OCI-M2 (cell line): ENCODE measurements around the gene NFKBIE.

Experiments used
- DNase-seq: peaks from one replicate; lab custom pipeline; 2025; ENCODE audit not compliant: unreplicated experiment; lab: John Stamatoyannopoulos, UW

Gene NFKBIE

DNA sequence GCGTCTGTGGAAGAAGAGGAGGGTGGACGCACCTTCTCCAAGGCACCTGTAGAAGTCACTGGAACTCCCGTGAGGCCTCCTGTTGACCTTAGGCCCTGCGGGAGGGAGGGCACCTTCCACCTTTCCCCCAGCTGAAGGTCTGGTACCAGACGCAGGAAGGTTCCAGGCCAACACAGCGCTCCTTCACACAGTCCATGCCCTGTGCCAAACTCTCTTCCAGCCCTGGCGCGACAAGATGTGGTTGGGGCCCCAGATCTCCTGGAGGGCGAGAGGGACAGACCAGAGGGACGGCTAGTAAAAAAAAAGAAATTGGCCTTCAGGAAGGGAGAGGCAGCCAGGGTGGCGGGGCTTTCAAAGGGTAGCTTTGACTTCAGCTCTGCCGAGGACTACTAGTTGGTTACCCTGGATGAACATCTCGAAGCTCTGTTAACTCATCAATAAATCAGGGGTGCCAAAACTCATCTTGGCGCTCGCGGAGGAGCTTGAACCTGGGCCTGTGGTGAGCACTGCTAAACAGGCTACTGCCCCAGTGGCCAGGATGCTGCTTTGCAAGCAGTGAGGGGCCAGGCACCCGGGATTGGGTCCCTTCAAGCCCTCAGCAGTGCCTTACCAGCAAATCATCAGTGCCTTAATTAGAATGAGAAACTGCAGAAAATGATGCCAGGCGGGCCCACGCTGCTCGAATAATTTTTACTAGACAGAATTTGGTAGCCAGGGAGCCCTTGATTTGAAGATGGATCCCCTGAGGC lies 32.9 kb upstream of the NFKBIE start:
- no peak for DNase-seq

DNA sequence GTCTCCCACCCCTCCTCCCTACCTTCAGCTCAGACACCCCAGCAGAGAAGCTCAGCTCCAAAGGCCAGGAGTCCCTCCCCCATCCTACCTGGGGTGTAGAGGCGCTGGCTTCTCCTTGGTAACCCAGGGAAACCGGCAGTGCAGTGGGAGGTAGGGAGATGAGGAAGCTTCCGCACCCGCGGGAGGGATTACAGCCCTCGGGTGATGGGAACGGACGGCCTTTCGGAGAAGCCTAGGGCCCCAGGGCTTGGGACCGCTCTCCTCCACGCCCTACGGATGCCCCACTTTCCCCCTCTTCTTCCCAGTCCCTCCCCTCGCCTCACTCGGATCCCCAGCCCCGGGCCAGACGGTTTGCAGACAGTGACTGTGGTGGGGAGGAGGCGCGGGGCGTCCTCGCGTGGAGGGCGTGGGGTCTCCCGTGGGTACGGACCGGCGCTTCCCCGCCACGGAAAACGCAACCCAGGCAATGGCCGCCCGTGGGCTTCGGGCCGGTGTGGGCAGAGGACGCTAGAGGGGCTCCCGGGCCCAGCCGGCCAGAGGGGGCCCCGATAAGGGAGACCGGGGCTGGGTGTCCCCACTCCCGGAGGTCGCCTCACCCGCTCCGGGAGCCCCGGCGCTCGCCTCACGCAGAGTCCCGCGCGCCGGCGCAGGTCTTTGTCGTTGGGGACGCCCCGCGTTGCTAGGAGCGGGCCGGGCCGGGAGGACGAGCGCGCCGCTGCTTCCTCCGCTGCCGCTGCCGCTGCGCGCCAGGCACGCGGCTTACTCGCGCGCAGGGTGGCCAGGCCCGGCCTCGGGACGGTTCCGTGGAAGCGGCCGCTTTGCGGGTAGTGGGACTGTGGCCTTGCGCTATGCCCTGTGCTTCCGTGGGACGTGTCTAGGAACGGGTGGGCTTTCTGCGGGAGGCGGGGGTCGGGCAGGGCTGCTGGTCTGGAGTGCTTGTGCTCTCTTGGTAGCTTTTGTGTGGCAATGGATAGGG lies 32.0 kb upstream of the NFKBIE start:
- DNase-seq: no peak

DNA sequence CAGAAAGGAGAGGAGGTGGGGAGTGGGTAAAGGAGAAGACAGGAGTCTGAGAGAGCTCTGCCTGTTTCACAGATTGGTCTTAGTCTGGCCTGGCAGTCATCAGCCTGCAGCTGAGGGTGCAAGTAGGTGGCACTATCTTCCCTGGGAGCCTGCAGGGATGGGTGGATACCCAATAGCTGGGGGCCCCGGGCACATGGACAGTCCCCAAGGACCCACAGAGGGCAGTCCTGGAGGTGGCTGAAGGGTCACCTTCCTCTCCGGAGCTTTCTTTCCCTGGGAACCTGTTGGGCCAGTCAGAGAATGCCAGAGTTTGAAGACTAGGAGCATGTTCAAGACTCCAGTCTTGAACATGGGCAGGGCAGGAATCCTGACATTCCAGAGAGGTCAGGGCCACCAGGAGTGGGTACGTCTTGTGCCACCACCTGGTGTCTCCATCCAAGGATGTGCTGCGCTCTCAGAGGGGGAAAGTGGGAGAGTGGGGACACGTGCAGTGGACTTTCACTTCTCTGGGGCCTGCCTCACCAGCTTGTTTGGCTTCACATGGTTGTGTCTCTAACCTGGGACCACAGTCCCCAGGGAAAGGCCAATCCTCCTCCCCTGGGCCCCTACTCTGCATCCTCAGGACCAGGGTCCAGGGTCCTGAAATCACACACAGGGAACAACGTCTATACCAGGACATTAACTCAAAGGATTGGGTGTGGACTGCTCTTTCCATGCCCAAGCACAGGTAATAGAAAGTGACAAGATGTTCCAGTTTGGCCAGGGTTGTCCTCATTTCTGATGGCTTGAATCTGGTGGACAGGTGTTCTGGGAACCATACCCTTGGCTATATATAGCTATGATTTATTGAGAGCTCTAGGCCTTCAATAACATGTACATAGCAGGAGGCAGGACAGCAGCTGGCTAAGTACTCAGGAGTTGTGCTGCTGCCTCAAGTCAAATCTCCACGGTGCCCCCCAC lies 29.8 kb upstream of the NFKBIE start:
- no peak for DNase-seq

DNA sequence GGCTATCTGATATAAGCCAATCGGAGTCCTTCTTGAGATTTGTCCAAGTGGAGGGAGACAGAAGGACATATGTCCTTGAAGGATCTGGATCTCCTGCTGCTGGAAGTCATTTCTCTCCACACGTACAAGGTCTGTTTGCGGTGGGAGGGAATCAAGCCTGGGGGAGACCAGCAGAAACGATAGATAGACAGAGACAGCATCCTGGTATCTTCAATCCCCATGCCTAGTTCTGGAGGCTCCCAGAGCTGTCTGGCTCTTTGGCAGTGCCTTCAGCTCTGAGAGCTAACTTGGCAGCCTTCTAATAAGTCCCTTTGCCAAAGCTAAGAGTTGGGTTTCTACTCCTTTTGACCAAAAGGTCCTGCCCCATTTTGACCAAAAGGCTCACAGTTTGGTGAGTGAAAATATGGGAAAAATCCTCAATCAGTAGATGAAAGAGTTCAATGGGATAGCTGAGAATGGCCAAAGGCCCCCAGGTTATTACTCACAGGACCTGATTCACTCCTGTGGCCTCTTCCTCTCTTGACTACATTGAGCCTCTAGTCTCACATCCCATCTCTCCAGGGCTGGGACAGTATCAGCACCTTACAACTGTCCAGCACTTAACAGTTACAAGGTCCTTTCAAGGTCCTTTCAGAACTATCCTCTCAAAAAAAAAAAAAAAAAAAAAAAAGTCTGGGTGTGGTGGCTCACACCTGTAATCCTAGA lies 27.5 kb upstream of the NFKBIE start:
- no peak for DNase-seq

DNA sequence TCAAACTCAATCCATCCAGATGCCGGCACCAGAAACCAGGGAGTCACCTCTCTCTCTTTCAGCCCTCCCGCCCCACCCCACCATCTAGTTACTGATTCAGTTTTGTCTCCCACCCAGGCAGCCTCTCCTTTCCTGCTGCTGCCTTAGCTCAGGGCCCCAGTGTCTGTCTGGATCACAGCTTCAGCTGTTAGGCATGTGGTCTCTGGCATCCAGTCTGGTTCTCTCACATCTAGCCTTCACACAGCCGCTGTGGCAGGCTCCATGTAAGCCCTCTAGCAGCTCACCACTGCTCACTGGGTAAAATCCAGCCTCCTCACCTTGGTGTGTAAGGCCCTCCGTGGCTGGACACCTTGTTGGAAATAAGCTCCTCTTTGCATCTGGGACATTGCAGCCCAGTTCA lies 26.5 kb upstream of the NFKBIE start:
- DNase-seq: no peak

DNA sequence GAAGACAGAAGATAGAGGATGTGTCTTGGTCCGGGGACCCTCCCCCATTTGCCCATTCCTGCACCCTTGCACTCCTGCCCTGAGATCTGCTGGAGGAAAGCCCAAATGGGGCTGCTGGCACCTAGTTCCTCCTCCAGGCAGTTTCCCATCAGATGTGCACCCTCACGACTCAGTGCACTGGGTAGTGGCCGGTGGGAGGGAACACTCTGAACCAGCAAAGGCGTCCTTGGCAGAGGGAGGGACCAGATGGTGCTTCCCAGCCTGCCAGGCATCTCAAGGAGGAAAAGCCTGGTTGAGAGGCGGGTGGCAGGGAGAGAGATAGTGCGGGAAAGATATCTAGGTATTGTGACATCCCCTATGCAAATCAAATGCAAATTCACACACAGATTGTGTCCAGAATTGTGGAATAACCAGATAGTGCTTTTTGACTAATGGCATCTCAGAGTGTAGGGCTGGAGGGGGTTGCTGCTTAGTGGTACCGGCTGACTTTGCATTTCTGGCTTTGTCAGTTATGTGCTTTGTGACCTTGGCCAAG lies 24.4 kb upstream of the NFKBIE start:
- no peak for DNase-seq

DNA sequence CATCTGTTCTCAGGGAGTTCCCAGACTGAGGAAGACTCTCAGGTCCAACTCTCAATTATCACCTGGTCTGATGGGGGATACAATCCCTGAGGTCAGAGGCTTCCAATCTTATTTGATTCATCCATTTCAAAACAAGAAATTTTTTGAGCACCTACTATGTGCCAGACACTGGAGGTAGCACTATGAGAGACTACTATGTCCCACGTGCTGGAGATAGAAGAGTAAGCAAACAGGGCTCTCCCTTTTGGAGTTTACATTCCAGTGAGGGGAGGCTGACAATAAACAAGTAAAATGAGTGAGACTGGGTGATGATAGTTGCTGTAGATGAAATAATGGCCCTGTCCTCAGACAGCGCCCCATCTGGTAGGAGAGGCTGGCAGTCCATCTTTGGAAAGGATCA lies 21.4 kb upstream of the NFKBIE start:
- no peak for DNase-seq

DNA sequence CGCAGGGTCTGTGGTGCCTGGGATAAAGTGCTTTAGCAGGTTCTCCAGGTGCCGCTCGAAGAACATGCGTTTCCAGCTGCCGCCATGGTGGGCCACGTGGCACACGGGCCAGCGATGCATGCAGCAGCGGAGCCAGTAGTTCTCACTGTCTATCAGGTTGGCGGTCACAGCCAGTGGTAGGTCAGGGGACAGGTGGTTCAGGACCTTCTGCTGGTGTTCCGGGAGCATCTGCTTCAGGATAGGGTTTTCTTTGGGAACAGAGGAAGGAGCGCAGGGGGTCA lies 20.9 kb upstream of the NFKBIE start:
- no peak for DNase-seq

DNA sequence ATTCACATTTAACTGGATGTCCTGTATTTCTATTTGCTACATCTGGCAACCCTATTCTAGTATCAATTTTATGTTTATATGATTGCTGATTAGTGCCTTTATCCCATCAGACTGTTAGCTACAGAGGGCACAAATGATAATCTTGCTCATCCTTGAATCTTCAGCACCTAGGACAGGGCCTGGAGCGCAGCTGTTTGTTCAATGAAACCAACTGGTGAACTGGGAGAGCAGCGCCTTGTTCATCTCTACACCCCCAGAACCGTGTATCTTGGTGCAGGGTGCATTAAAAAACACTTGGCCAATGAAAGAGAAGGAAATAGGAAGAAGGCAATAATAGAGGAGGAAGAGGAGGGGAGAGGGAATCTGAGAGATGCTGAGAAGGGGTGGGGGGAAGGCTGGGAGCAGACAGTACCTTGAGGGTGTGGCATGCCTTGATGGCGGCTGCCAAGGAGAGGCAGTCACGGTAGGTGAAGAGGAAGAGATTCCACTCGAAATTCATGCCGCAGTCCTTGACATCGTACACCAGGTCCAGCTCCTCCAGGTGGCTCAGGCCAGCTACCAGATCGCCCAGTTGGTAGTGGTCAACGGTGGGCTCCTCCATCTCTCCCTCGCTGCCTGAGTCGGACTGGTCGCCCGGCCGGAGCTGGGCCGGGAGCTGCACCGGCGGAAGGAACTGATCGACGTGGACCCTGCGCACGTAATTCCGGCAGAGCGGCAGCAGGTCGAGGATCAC lies 20.4 kb upstream of the NFKBIE start:
- DNase-seq: no peak

DNA sequence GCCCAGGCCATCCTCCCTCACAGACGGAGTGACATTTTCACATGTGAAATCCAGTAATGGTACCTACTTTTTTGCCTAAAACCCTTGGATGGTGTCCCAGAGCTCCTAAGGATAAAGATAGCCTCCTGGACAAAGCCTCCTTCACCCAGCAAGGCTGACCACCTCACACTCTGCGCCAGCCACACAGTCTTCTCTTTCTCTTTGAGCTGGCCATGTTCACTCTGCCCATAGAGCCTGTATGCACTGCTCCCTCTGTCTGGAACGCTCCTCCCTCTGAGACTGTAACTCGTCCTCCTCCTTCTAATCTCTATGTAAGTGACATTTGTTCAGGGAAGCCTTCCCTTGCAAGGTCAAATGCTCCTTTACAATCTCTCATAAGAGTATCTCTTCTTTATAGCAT lies 19.5 kb upstream of the NFKBIE start:
- no peak for DNase-seq

DNA sequence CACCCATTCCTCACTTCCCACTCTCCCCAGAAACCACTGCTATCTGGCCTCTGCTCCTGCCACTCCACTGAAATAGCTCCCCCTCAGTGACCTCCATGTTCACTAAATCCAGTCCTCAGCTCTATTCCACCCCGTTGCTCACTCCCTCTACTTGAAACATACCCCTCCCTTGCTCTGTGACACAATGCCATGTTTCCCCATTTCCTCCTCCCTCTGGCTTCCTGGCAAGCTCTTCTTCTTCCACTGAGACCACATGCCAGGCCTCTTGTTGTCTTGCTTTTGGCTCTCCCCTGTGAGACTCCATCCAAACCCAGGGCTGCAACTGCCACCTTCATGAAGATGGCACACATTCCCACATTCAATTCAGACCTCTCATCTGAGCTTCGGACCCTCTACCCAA lies 18.8 kb upstream of the NFKBIE start:
- no peak for DNase-seq

DNA sequence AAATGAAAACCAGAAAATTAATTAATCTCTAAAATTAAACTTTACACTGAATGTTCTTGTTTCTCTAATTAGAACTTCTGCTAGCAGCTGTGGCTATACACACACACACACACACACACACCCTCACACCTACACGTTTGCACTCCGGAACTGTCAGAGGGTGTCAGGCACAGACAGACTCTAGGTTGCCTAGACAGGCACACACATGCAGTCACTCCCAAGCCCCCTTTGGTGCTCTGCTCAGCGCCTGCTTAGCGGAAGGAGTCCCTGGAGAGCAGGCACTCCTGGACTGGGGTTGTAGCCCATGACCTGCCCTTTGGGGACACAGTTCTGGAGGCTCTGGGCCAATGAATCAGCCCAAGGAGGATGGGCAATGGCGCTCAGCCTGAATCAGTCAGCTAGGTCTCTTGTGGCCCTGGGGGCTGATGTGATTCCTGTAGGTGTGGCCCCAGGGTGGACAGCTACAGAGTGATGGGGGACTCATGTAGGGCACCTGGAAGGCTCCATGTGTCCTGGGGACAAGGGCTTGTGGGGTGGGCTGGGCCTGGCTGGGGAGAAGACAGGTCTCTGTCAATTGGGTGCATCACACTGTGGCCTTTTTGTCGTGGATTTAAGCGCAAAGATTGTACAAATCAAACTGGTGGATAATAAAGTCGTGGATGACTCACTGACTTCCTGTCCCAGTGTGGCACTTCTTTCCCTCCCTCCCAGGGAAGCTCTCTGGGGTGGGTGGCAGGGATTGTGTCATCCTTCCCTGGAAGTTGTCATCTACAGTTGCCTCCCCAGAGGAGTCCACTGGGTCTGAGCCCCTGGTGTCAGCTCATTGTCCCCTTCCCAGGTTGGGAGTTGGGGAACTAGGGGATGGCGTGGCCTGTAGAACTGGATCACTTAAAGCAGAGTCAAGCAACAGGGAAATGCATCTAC lies 13.7 kb upstream of the NFKBIE start:
- DNase-seq: no peak

DNA sequence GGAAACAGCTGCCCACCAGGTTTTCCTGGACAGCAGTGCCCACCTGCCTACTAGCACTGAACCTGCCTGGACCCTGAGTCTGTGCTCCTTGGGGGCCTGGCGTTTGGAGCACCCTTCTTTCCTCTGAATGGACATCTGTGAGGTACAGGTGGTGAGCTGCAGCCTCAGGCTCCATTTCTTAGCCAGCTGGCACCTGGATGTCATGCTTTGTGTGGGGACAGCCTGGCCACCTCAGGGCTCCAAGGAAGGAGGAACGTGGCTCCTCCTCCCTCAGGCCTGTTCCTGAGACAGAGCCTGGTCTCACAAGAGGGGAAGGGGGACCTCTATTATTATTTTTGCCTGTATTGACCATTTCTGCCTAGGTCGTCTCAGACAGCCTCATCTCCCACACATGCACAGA lies 13.0 kb upstream of the NFKBIE start:
- DNase-seq: no peak

DNA sequence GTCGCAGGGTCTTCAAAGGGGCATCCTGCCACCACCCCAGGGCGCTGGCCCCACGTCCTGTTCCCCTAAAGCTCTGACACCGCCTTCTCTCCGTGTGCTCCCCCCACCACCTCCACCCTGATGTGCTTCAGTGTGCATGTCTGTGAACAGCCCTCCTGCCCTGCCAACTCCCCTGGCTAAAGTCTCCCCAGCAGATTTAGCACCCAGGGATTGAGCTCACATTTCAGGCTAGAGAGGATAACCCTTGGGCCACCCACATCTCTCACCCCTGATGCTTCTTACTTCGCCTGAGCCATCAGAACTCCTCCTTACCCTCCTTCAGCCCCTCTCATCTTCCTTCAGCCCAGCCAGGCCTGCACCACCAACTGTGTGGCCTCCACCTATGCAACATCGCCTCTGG lies 12.4 kb upstream of the NFKBIE start:
- DNase-seq: no peak

DNA sequence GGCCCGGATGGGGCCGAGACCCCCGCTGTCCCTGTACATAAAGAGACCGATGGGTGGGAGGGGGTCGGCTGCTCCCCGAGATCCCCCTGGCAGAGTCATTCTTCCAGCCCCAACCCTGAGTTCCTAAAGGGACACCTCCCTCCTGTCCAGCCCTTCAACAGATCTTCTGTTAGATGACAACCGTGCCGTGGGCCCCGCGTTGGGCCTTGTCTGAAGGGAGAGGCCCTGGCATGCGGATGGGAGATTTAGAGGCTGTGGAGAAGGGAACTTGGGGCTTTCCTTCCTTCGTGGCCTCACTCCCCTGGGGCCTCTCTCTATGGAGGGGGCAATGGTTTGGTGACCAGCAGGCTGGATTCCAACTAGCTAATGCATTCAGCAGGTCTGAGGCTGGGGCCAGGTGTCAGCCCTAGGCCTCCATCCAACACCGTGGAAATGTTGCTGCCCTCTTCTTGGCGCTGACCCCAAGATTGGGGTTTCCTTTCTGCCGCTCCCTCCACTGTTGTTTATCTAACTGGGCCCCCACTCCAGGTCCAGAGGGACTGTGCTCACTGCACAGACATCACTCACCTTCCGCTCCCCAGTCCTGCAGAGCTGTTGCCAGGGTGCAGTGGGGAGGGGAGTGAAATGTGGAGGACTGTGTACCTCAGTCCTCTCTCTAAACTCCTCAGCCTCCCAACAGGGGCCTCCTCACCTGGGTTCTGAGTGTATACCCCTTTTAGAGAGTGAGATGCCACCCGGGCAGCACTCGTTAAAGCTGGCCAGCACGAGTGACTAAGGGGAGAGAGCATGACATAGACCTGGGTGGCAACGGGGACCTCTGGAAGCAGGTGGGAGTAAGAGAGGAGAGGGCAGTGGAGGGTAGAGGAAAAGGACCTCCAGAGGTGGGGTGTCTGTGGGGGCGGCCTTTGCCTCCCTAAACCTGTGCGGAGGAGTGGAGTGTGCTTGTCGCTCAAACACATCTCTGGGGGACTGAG lies 11.6 kb upstream of the NFKBIE start:
- DNase-seq: no peak

DNA sequence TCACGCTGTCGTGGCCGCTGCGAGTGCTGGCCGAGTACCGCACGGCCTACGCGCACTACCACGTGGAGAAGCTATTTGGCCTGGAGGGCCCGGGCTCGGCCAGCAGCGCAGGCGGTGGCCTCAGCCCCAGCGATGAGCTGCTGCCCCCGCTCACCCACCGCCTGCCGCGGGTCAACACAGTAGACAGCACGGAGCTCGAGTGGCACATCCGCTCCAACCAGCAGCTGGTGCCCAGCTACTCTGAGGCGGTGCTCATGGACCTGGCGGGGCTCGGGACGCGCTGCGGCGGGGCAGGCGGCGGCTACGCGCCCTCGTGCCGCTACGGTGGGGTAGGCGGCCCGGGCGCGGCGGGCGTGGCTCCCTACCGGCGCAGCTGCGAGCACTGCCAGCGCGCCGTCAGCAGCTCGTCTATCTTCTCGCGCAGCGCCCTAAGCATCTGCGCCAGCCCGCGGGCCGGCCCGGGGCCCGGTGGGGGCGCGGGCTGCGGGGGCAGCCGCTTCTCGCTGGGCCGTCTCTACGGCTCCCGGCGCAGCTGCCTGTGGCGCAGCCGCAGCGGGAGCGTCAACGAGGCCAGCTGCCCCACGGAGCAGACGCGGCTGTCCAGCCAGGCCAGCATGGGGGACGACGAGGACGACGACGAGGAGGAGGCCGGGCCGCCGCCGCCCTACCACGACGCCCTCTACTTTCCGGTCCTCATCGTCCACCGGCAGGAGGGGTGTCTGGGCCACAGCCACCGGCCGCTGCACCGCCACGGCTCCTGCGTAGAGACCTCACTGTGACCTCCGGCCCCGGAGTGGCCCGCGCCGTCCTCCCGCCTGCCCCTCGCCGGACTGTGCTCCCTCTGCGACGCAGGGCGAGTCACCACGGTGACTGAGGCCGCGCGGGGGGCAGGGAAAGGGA lies 10.6 kb upstream of the NFKBIE start:
- DNase-seq: no peak
